Measurements from ENCODE around the gene NFASC. TPM values are rescaled to one million over a fixed set of nuclear protein-coding genes. Genes with fewer than 3 reads are reported as not detected.
A peak's percentile ranks its signal among the peaks of the same experiment; 100 is the strongest.

NFASC gene
- total RNA-seq, 1 experiment from 2014 or later = 23.6 TPM

- no peaks in the 10 kb centered on the region; the same call in 1 of the 2 replicates for H3K27me3 ChIP-seq (ENCODE audit: control insufficient read depth, insufficient read depth, low read length)
- DNase-seq = no peak
- H3K4me3 ChIP-seq (ENCODE audit: insufficient read depth, low read depth, low read length) = no peak overlapping the region
- no peaks in the 10 kb centered on the region for H3K36me3 ChIP-seq (replicated peaks; ENCODE audit: control insufficient read depth, insufficient read depth, low read length)
Measured at GRCh38 chr1:205012391-205013140, 141.9 kb downstream of the NFASC start.

DNA sequence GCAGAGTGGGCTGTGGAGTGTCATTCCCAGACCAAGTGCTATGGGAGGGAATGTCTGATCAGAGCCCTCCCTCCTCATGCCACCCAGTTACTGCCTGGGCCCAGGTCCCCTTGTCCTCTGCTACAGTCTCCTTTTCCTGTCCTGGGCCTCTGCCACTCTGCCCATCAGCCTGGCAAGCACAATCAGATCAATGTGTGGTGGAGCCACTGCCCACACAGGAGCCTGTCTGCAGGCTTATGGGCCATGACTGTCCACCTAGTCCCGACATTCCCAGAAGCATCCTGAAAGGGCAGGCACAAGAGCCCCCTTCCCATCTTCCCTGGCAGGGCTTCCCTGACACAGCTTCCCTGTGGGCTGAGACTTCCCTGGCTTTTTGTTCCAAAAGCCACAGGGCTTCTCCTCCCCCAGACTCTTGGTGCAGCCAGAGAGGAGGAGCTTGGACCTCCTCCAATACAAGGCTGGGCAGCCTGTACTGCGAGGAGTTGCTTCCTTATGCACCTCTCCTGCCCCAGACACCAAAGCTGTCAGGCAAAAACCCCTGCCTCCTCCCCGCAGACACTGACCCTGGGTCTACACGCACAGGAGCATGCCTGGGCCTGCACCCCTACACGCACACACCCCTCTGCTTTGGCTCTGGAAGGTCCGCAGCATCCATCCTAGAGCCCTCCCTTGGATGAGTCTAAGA lies 143.2 kb downstream of the NFASC start:
- H3K27me3 ChIP-seq (ENCODE audit: control insufficient read depth, insufficient read depth, low read length) = no peaks in the 10 kb centered on the region; the same call in 1 of the 2 replicates
- H3K36me3 ChIP-seq (replicated peaks; ENCODE audit: control insufficient read depth, insufficient read depth, low read length) = no peaks in the 10 kb centered on the region
- DNase-seq = peak; percentile 67
- H3K4me3 ChIP-seq (ENCODE audit: insufficient read depth, low read depth, low read length) = no peak overlapping the region

DNA sequence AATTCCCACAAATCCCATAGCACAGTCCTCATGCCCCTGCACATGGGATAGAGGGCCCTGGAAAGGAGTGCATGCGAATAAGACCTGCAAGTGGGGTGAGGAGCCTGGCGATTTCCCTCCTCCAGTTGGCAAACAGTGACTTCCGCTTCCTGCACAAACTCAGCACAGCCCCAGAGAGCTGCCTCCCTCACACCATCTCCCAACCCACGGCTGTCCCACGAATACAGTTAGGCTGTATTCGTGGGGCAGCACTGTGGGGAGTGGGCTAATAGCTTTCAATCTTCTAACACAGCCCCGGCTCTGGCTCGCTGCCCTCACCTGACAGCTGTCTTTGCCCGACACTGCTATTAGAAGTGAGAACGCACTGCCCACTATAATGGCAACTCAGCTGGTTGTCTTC lies 144.1 kb downstream of the NFASC start:
- Histone ChIP-seq H3K4me3 (ENCODE audit: insufficient read depth, low read depth, low read length) (no peak overlapping the region), H3K27me3 (ENCODE audit: control insufficient read depth, insufficient read depth, low read length) (no peaks in the 10 kb centered on the region; the same call in 1 of the 2 replicates), H3K36me3 (replicated peaks; ENCODE audit: control insufficient read depth, insufficient read depth, low read length) (no peaks in the 10 kb centered on the region)
- DNase-seq = no peak

DNA sequence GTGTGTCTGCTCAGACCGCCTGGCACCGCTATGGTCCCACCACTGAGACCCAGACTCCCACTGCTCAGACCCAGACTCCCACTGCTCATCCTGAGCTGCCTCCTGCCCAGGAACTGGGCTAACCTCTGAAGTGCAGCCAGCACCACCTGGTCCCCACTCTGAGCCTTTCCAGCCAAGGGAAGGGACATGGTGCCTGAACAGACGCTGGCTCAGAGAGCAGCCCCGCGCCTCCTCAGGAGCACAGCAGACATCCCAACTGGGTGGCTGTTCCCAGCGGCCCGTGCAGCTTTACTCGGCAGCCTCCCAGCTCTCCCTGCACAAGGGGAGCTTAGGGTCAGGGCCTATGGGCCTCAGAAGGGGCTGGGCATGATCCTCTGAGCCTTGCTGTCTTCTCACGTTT lies 144.6 kb downstream of the NFASC start:
- Histone ChIP-seq H3K4me3 (ENCODE audit: insufficient read depth, low read depth, low read length) (no peak overlapping the region), H3K36me3 (replicated peaks; ENCODE audit: control insufficient read depth, insufficient read depth, low read length) (no peaks in the 10 kb centered on the region), H3K27me3 (ENCODE audit: control insufficient read depth, insufficient read depth, low read length) (no peaks in the 10 kb centered on the region; the same call in 1 of the 2 replicates)
- no peak for DNase-seq

DNA sequence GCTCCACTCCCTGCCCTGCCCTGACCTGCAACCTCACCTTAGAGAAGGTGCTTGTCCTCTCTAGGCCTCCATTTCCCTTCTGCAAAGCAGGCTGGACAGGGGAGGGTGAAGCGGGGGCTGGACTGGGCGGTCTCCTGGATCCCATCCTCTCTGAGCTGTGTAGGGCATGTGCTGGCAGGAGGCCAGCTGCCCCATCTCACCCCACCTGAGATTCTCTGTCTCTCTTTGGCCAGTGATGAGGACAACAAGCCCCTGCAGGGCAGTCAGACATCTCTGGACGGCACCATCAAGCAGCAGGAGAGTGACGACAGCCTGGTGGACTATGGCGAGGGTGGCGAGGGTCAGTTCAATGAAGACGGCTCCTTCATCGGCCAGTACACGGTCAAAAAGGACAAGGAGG lies 145.4 kb downstream of the NFASC start:
- no peak for DNase-seq
- H3K4me3 ChIP-seq (ENCODE audit: insufficient read depth, low read depth, low read length) = no peak overlapping the region
- H3K36me3 ChIP-seq (replicated peaks; ENCODE audit: control insufficient read depth, insufficient read depth, low read length) = no peaks in the 10 kb centered on the region
- H3K27me3 ChIP-seq (ENCODE audit: control insufficient read depth, insufficient read depth, low read length) = no peaks in the 10 kb centered on the region; the same call in 1 of the 2 replicates

- DNase-seq = no peak
- no peak overlapping the region for H3K4me3 ChIP-seq (ENCODE audit: insufficient read depth, low read depth, low read length)
- no peaks in the 10 kb centered on the region for H3K36me3 ChIP-seq (replicated peaks; ENCODE audit: control insufficient read depth, insufficient read depth, low read length)
- H3K27me3 ChIP-seq (ENCODE audit: control insufficient read depth, insufficient read depth, low read length) = no peaks in the 10 kb centered on the region; the same call in 1 of the 2 replicates
Measured at GRCh38 chr1:205016584-205016983, 145.9 kb downstream of the NFASC start.

DNA sequence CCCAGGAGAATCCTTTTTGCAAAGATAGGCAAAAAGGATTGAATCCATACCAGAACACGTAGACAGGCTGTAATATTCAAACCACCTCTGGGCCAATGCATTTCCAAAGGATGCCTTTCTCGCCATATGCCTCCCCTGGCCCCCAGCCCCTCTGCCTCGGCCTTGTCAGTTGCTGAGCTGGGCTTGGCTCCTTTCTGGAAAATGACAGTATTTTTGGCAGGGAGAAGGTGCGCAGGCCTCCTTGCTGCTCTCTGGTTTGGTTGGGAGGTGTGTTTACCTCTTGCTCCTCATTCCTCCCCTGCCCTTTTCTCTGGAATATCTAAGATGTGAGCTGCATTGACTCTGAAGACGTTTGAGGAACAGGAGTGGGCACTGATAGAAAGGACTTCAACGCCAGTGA lies 146.3 kb downstream of the NFASC start:
- DNase-seq = no peak
- Histone ChIP-seq H3K36me3 (replicated peaks; ENCODE audit: control insufficient read depth, insufficient read depth, low read length) (no peaks in the 10 kb centered on the region), H3K4me3 (ENCODE audit: insufficient read depth, low read depth, low read length) (no peak overlapping the region), H3K27me3 (ENCODE audit: control insufficient read depth, insufficient read depth, low read length) (no peaks in the 10 kb centered on the region; the same call in 1 of the 2 replicates)

DNA sequence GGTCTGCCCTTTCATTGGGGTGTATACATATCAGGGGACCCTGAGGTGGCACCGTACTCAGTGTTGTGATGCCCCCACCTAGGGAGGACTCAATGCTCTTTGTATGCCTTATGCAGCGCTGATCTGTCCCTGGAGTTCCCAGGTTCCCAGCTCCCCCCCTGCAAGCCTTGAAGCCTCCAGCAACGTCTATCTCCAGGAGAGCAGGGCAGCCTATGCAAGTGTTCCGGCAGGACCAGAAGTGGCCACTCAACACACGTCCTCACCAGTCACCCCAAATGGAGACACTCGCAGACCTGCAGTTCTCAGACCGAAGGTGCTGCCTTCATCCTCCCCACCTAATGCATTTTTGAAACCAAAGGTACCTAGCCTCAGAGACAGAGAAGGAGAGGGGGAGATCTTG lies 147.1 kb downstream of the NFASC start:
- DNase-seq = no peak
- H3K36me3 ChIP-seq (replicated peaks; ENCODE audit: control insufficient read depth, insufficient read depth, low read length) = no peaks in the 10 kb centered on the region
- H3K4me3 ChIP-seq (ENCODE audit: insufficient read depth, low read depth, low read length) = no peak overlapping the region
- H3K27me3 ChIP-seq (ENCODE audit: control insufficient read depth, insufficient read depth, low read length) = no peaks in the 10 kb centered on the region; the same call in 1 of the 2 replicates

- H3K36me3 ChIP-seq (replicated peaks; ENCODE audit: control insufficient read depth, insufficient read depth, low read length) = no peaks in the 10 kb centered on the region
- no peaks in the 10 kb centered on the region; the same call in 1 of the 2 replicates for H3K27me3 ChIP-seq (ENCODE audit: control insufficient read depth, insufficient read depth, low read length)
- no peak overlapping the region for H3K4me3 ChIP-seq (ENCODE audit: insufficient read depth, low read depth, low read length)
- no peak for DNase-seq
Measured at GRCh38 chr1:205018381-205018780, 147.7 kb downstream of the NFASC start.

DNA sequence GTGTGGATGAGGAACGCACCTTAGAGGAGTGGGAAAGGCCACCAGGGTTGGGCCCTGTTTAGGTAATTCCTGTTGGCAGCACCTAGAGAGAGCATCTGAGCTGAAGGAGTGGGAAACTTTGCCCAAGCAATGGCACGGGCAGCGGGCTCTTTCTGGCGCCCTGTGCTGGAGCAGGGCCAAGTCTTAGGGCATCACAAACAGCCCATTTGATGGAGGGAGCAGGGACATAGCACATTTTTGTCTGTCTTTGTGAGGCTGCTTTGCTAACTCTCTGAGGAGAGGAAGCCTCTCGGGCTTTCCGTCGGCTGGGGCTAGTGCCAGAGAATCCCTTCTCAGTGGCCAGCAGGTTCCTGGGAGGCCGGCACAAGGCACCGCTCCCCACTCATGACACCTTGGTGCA lies 149.8 kb downstream of the NFASC start:
- Histone ChIP-seq H3K36me3 (replicated peaks; ENCODE audit: control insufficient read depth, insufficient read depth, low read length) (no peaks in the 10 kb centered on the region), H3K27me3 (ENCODE audit: control insufficient read depth, insufficient read depth, low read length) (peaks cover 3% of the 10 kb centered on the region; the same call in 1 of the 2 replicates), H3K4me3 (ENCODE audit: insufficient read depth, low read depth, low read length) (no peak overlapping the region)
- DNase-seq = no peak

- H3K4me3 ChIP-seq (ENCODE audit: insufficient read depth, low read depth, low read length) = no peak overlapping the region
- H3K36me3 ChIP-seq (replicated peaks; ENCODE audit: control insufficient read depth, insufficient read depth, low read length) = no peaks in the 10 kb centered on the region
- peaks cover 7% of the 10 kb centered on the region; the same call in 1 of the 2 replicates for H3K27me3 ChIP-seq (ENCODE audit: control insufficient read depth, insufficient read depth, low read length)
- no peak for DNase-seq
Measured at GRCh38 chr1:205024679-205025078, 154.0 kb downstream of the NFASC start.

DNA sequence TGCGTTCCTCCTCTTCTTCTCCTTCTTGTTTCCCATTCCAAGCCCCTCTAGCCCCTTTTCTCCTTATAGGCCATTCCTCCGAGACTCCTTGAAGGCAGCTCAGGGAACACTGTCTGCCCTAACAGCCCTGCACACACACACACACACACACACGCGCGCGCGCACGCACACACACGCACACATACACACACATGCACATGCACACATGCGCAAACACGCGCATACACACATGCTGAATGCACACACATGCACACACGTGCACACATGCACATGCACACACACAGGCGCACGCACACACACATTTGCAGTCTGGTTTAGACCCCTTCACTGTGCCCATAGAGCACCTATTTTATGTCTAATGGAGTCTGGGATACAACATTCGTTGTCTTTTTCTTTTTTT lies 154.6 kb downstream of the NFASC start:
- H3K36me3 ChIP-seq (replicated peaks; ENCODE audit: control insufficient read depth, insufficient read depth, low read length) = no peaks in the 10 kb centered on the region
- DNase-seq = no peak
- no peak overlapping the region for H3K4me3 ChIP-seq (ENCODE audit: insufficient read depth, low read depth, low read length)
- H3K27me3 ChIP-seq (ENCODE audit: control insufficient read depth, insufficient read depth, low read length) = peaks cover 7% of the 10 kb centered on the region; the same call in 1 of the 2 replicates

DNA sequence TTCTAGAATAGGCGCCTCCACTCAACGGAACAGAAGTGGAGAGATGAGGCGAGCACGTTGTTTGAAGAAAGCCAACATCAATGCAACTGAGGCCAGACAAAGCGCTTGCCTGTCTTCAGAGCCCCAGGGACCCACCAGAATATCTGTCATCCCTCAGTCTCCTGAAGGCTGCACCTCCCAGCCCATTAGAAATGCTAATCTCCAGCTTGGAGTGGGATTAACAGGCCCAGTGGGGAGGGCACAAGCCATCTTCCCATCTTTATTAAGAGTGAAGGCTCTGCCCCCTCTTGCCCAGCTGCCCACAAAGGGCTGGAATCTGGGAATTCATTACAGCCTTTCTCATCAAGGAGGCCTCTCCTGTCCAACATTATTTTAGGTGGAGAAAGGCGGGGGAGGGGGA lies 155.5 kb downstream of the NFASC start:
- H3K36me3 ChIP-seq (replicated peaks; ENCODE audit: control insufficient read depth, insufficient read depth, low read length) = no peaks in the 10 kb centered on the region
- H3K4me3 ChIP-seq (ENCODE audit: insufficient read depth, low read depth, low read length) = no peak overlapping the region
- peak; percentile 84 for DNase-seq
- H3K27me3 ChIP-seq (ENCODE audit: control insufficient read depth, insufficient read depth, low read length) = peaks cover 7% of the 10 kb centered on the region; the same call in 1 of the 2 replicates

GRCh38 chr1:205028390-205028789 lies 157.7 kb downstream of the NFASC start:
- no peak for DNase-seq
- H3K4me3 ChIP-seq (ENCODE audit: insufficient read depth, low read depth, low read length) = no peak overlapping the region
- H3K36me3 ChIP-seq (replicated peaks; ENCODE audit: control insufficient read depth, insufficient read depth, low read length) = no peaks in the 10 kb centered on the region
- peaks cover 7% of the 10 kb centered on the region; the same call in 1 of the 2 replicates for H3K27me3 ChIP-seq (ENCODE audit: control insufficient read depth, insufficient read depth, low read length)

GRCh38 chr1:205028924-205029323 lies 158.3 kb downstream of the NFASC start:
- Histone ChIP-seq H3K36me3 (replicated peaks; ENCODE audit: control insufficient read depth, insufficient read depth, low read length) (no peaks in the 10 kb centered on the region), H3K4me3 (ENCODE audit: insufficient read depth, low read depth, low read length) (no peak overlapping the region), H3K27me3 (ENCODE audit: control insufficient read depth, insufficient read depth, low read length) (peaks cover 7% of the 10 kb centered on the region; the same call in 1 of the 2 replicates)
- peak; percentile 66 for DNase-seq
